Muscle of leg (tissue), 11 donors: ENCODE results near the gene BEAN1. TPM values are rescaled to one million over a fixed set of nuclear protein-coding genes. Genes with fewer than 3 reads are reported as not detected.

Experiments used
- DNase-seq: peaks from one replicate; pipeline ENCODE4 v3.0.0; 2013
- H3K27ac ChIP-seq: one replicate; pipeline ENCODE4 v1.5.1; 2013; ENCODE audit warnings: mild to moderate bottlenecking, low read length, control low read depth
- H3K27me3 ChIP-seq: one replicate; pipeline ENCODE4 v1.6.1; 2013; ENCODE audit warnings: low read length; ENCODE audit not compliant: control insufficient read depth, insufficient read depth
- H3K36me3 ChIP-seq: one replicate; pipeline ENCODE4 v1.6.1; 2013; ENCODE audit warnings: low read length; ENCODE audit not compliant: control insufficient read depth, insufficient read depth
- H3K4me1 ChIP-seq: one replicate; pipeline ENCODE4 v1.6.1; 2013; ENCODE audit warnings: low read length; ENCODE audit not compliant: control insufficient read depth, insufficient read depth
- H3K4me3 ChIP-seq: one replicate; pipeline ENCODE4 v1.5.1; 2013; ENCODE audit warnings: low read length, control low read depth
- H3K9me3 ChIP-seq: replicated peaks from 2 replicates; pipeline ENCODE4 v1.6.1; 2013; ENCODE audit warnings: low read depth, low read length; ENCODE audit not compliant: control insufficient read depth
- WGBS: methylation state at CpG from one replicate; pipeline ENCODE4 v1.1.5; 2013; ENCODE audit warnings: missing lambda C conversion rate; ENCODE audit not compliant: insufficient coverage; 5-methylcytosine and 5-hydroxymethylcytosine counted together
- polyA plus RNA-seq, 8 donors: library from polyadenylated mRNA; unstranded; fragments of 120-200 nt; gene quantifications; one replicate each; pipeline versions ENCODE4 v1.2.1 to v1.2.3, GENCODE V29; 2013; ENCODE audit warnings: inconsistent platforms in 1 of 8, low replicate concordance in 1 of 8; ENCODE audit not compliant: insufficient read length in 8 of 8, insufficient read depth in 1 of 8
- total RNA-seq: library from RNA; stranded (reverse); fragments of 120-200 nt; gene quantifications from one replicate; pipeline ENCODE4 v1.2.4, GENCODE V29; 2013

Gene BEAN1
- total and polyA plus RNA-seq, 9 donors = 0.40 to 2.1 (median 0.80) TPM

GRCh38 chr16:66507731-66508239, 80.7 kb downstream of the BEAN1 start:
- no peaks in the 10 kb centered on the region for H3K27me3 ChIP-seq
- peaks cover 38% of the 10 kb centered on the region for H3K36me3 ChIP-seq
- DNase-seq = no peak
- no peaks in the 10 kb centered on the region for H3K9me3 ChIP-seq
- no peak overlapping the region for H3K27ac ChIP-seq
- H3K4me3 ChIP-seq = no peak overlapping the region
- peaks cover 21% of the 10 kb centered on the region for H3K4me1 ChIP-seq
- WGBS = no CpG with 5 or more reads among the region's 4 CpGs

GRCh38 chr16:66508248-66508913, 81.3 kb downstream of the BEAN1 start:
- Histone ChIP-seq H3K27ac (no peak overlapping the region), H3K4me3 (no peak overlapping the region), H3K27me3 (no peaks in the 10 kb centered on the region), H3K9me3 (no peaks in the 10 kb centered on the region), H3K36me3 (peaks cover 44% of the 10 kb centered on the region), H3K4me1 (peaks cover 21% of the 10 kb centered on the region)
- no peak for DNase-seq
- WGBS = 90% methylated on average over 6 of the region's 7 CpGs

- Histone ChIP-seq H3K36me3 (peaks cover 48% of the 10 kb centered on the region), H3K27me3 (no peaks in the 10 kb centered on the region), H3K9me3 (no peaks in the 10 kb centered on the region), H3K27ac (no peak overlapping the region), H3K4me1 (peaks cover 21% of the 10 kb centered on the region), H3K4me3 (no peak overlapping the region)
- no peak for DNase-seq
- WGBS = 89% methylated on average over 3 of the region's 9 CpGs
These were observed 81.9 kb downstream of the BEAN1 start for GRCh38 chr16:66508914-66509496.

- Histone ChIP-seq H3K27ac (no peak overlapping the region), H3K36me3 (peaks cover 48% of the 10 kb centered on the region), H3K27me3 (no peaks in the 10 kb centered on the region), H3K4me3 (no peak overlapping the region), H3K4me1 (peaks cover 21% of the 10 kb centered on the region), H3K9me3 (no peaks in the 10 kb centered on the region)
- 77% methylated on average over 4 of the region's 5 CpGs for WGBS
- DNase-seq = no peak
These were observed 82.5 kb downstream of the BEAN1 start for GRCh38 chr16:66509576-66509975.

GRCh38 chr16:66510298-66510697, 83.2 kb downstream of the BEAN1 start:
- peaks cover 21% of the 10 kb centered on the region for H3K4me1 ChIP-seq
- H3K27ac ChIP-seq = peak overlapping the region; percentile 20
- H3K36me3 ChIP-seq = peaks cover 52% of the 10 kb centered on the region
- H3K27me3 ChIP-seq = no peaks in the 10 kb centered on the region
- H3K9me3 ChIP-seq = no peaks in the 10 kb centered on the region
- WGBS = 72% methylated on average over 5 of the region's 5 CpGs
- no peak overlapping the region for H3K4me3 ChIP-seq
- DNase-seq = no peak

GRCh38 chr16:66510711-66511601, 83.9 kb downstream of the BEAN1 start:
- Histone ChIP-seq H3K27ac (peak overlapping the region; percentile 20), H3K36me3 (peaks cover 58% of the 10 kb centered on the region), H3K27me3 (no peaks in the 10 kb centered on the region), H3K9me3 (no peaks in the 10 kb centered on the region), H3K4me1 (peaks cover 27% of the 10 kb centered on the region), H3K4me3 (no peak overlapping the region)
- 53% methylated on average over 11 of the region's 12 CpGs for WGBS
- DNase-seq = no peak

GRCh38 chr16:66511602-66512271, 84.6 kb downstream of the BEAN1 start:
- Histone ChIP-seq H3K27ac (no peak overlapping the region), H3K4me3 (no peak overlapping the region), H3K4me1 (peaks cover 35% of the 10 kb centered on the region), H3K9me3 (no peaks in the 10 kb centered on the region), H3K27me3 (no peaks in the 10 kb centered on the region), H3K36me3 (peaks cover 64% of the 10 kb centered on the region)
- 66% methylated on average over 13 of the region's 13 CpGs for WGBS
- no peak for DNase-seq

- H3K36me3 ChIP-seq = peaks cover 64% of the 10 kb centered on the region
- H3K27me3 ChIP-seq = no peaks in the 10 kb centered on the region
- no peaks in the 10 kb centered on the region for H3K9me3 ChIP-seq
- no peak for DNase-seq
- peaks cover 42% of the 10 kb centered on the region for H3K4me1 ChIP-seq
- no peak overlapping the region for H3K4me3 ChIP-seq
- no peak overlapping the region for H3K27ac ChIP-seq
- WGBS = 87% methylated on average over 10 of the region's 15 CpGs
These were observed 85.4 kb downstream of the BEAN1 start for GRCh38 chr16:66512272-66513110.

GRCh38 chr16:66513111-66513723, 86.1 kb downstream of the BEAN1 start:
- WGBS = 74% methylated on average over 4 of the region's 8 CpGs
- Histone ChIP-seq H3K9me3 (no peaks in the 10 kb centered on the region), H3K4me3 (no peak overlapping the region), H3K27me3 (no peaks in the 10 kb centered on the region), H3K4me1 (peaks cover 49% of the 10 kb centered on the region), H3K36me3 (peaks cover 61% of the 10 kb centered on the region), H3K27ac (no peak overlapping the region)
- DNase-seq = no peak
